ES-I3 (cell line): ENCODE measurements around the gene WDR7.

Experiments
- H3K36me3 ChIP-seq: 2 replicates; pipeline ENCODE4 v1.6.1; 2013; ENCODE audit warnings: mild to moderate bottlenecking, low read length, control low read depth, moderate library complexity; ENCODE audit not compliant: insufficient read depth
- H3K4me1 ChIP-seq: 2 replicates; pipeline ENCODE4 v1.6.1; 2013; ENCODE audit warnings: mild to moderate bottlenecking, control low read depth, low read length; ENCODE audit not compliant: insufficient read depth
- H3K9ac ChIP-seq: 2 replicates; pipeline ENCODE4 v1.6.1; 2013; ENCODE audit warnings: low read depth, mild to moderate bottlenecking, low read length, moderate library complexity
- H3K9me3 ChIP-seq: 2 replicates; pipeline ENCODE4 v1.6.1; 2013; ENCODE audit warnings: mild to moderate bottlenecking, low read length, moderate library complexity; ENCODE audit not compliant: control insufficient read depth, insufficient read depth

WDR7 gene

GRCh38 chr18:57077005-57077765 lies 426.0 kb downstream of the WDR7 start:
- H3K9ac ChIP-seq: no peak overlapping the region
- no peaks in the 10 kb centered on the region for H3K36me3 ChIP-seq
- H3K9me3 ChIP-seq: no peaks in the 10 kb centered on the region
- H3K4me1 ChIP-seq: peaks cover 45% of the 10 kb centered on the region

GRCh38 chr18:57077786-57078552 lies 426.8 kb downstream of the WDR7 start:
- Histone ChIP-seq H3K4me1 (peaks cover 38% of the 10 kb centered on the region), H3K9me3 (peaks cover 4% of the 10 kb centered on the region; the same call in 1 of the 2 replicates), H3K36me3 (no peaks in the 10 kb centered on the region), H3K9ac (no peak overlapping the region)

- Histone ChIP-seq H3K4me1 (peaks cover 32% of the 10 kb centered on the region), H3K9ac (no peak overlapping the region)
Observed at GRCh38 chr18:57078614-57079013, 427.5 kb downstream of the WDR7 start.

GRCh38 chr18:57080479-57080878 lies 429.3 kb downstream of the WDR7 start:
- Histone ChIP-seq H3K9me3 (peaks cover 5% of the 10 kb centered on the region; the same call in 1 of the 2 replicates), H3K9ac (no peak overlapping the region), H3K4me1 (peaks cover 25% of the 10 kb centered on the region), H3K36me3 (no peaks in the 10 kb centered on the region)

More at GRCh38 chr18:57078614-57079013, 427.5 kb downstream of the WDR7 start:
- H3K9me3 ChIP-seq: peaks cover 5% of the 10 kb centered on the region; the same call in 1 of the 2 replicates
- no peaks in the 10 kb centered on the region for H3K36me3 ChIP-seq

GRCh38 chr18:57081899-57082298 lies 430.7 kb downstream of the WDR7 start:
- no peak overlapping the region for H3K9ac ChIP-seq
- peaks cover 16% of the 10 kb centered on the region for H3K4me1 ChIP-seq

GRCh38 chr18:57083485-57083884 lies 432.3 kb downstream of the WDR7 start:
- Histone ChIP-seq H3K9ac (no peak overlapping the region), H3K9me3 (peaks cover 5% of the 10 kb centered on the region), H3K4me1 (peaks cover 11% of the 10 kb centered on the region), H3K36me3 (no peaks in the 10 kb centered on the region)

More at GRCh38 chr18:57081899-57082298, 430.7 kb downstream of the WDR7 start:
- Histone ChIP-seq H3K9me3 (peaks cover 5% of the 10 kb centered on the region; the same call in 1 of the 2 replicates), H3K36me3 (no peaks in the 10 kb centered on the region)

- Histone ChIP-seq H3K9ac (no peak overlapping the region), H3K36me3 (no peaks in the 10 kb centered on the region), H3K4me1 (peaks cover 11% of the 10 kb centered on the region), H3K9me3 (peaks cover 5% of the 10 kb centered on the region)
Observed at GRCh38 chr18:57084331-57085271, 433.4 kb downstream of the WDR7 start.

GRCh38 chr18:57085371-57085770 lies 434.2 kb downstream of the WDR7 start:
- Histone ChIP-seq H3K9ac (no peak overlapping the region), H3K4me1 (peaks cover 11% of the 10 kb centered on the region), H3K36me3 (no peaks in the 10 kb centered on the region)

GRCh38 chr18:57086163-57086562 lies 435.0 kb downstream of the WDR7 start:
- H3K9ac ChIP-seq: no peak overlapping the region
- H3K4me1 ChIP-seq: peaks cover 11% of the 10 kb centered on the region
- no peaks in the 10 kb centered on the region for H3K36me3 ChIP-seq
- H3K9me3 ChIP-seq: peaks cover 5% of the 10 kb centered on the region

More at GRCh38 chr18:57085371-57085770, 434.2 kb downstream of the WDR7 start:
- peaks cover 5% of the 10 kb centered on the region for H3K9me3 ChIP-seq
